C4-2B (cell line): ENCODE data around the gene LASP1.

Experiments used
- H3K27ac ChIP-seq: fragments of 450-650 bp; 2 replicates; pipeline ENCODE4 v1.5.1; 2017
- CTCF ChIP-seq: fragments of 450-650 bp; conservative IDR thresholded peaks from 2 replicates; pipeline ENCODE4 v1.5.1; 2017; ENCODE audit warnings: mild to moderate bottlenecking
- ZFX ChIP-seq: fragments of 450-650 bp; IDR thresholded peaks from 2 replicates; pipeline ENCODE4 v1.6.1; 2017

Gene LASP1

GRCh38 chr17:38885728-38886642, 16.1 kb downstream of the LASP1 start:
- no peak overlapping the region for H3K27ac ChIP-seq
- TF ChIP-seq ZFX = no peak
- no peak for TF ChIP-seq CTCF

GRCh38 chr17:38886643-38887010, 16.8 kb downstream of the LASP1 start:
- H3K27ac ChIP-seq = no peak overlapping the region
- TF ChIP-seq CTCF (no peak), ZFX (no peak)

- TF ChIP-seq CTCF = no peak
- no peak for TF ChIP-seq ZFX
These were observed 19.0 kb downstream of the LASP1 start for GRCh38 chr17:38888842-38889241.

GRCh38 chr17:38889745-38890409, 20.0 kb downstream of the LASP1 start:
- TF ChIP-seq CTCF (no peak), ZFX (no peak)
- no peak overlapping the region for H3K27ac ChIP-seq

More at GRCh38 chr17:38888842-38889241, 19.0 kb downstream of the LASP1 start:
- no peak overlapping the region for H3K27ac ChIP-seq

GRCh38 chr17:38890410-38890746, 20.5 kb downstream of the LASP1 start:
- TF ChIP-seq CTCF (no peak), ZFX (no peak)
- no peak overlapping the region for H3K27ac ChIP-seq

- no peak overlapping the region for H3K27ac ChIP-seq
- TF ChIP-seq CTCF = no peak
- TF ChIP-seq ZFX = no peak
These were observed 21.6 kb downstream of the LASP1 start for GRCh38 chr17:38891441-38891840.

- TF ChIP-seq ZFX = no peak
- no peak for TF ChIP-seq CTCF
- H3K27ac ChIP-seq = no peak overlapping the region
These were observed 22.2 kb downstream of the LASP1 start for GRCh38 chr17:38892083-38892482.
